SK-N-MC (cell line): ENCODE results near the gene BRINP1.

Experiments used
- EZH2 ChIP-seq: fragments of 200-600 bp; sonication (generic); IDR thresholded peaks from one replicate; pipeline ENCODE4 v1.6.1; 2017; ENCODE audit warnings: antibody characterized with exemption
- FOXP2 ChIP-seq: optimal IDR thresholded peaks from 2 replicates; pipeline ENCODE3; 2011; ENCODE audit warnings: mild to moderate bottlenecking, moderate library complexity; ENCODE audit not compliant: insufficient read depth; ENCODE audit errors: extremely low read length, control extremely low read depth
- POLR2AphosphoS5 ChIP-seq: IDR thresholded peaks from 2 replicates; pipeline ENCODE4 v1.6.1; 2012; ENCODE audit warnings: mild to moderate bottlenecking, low read depth, low read length, borderline replicate concordance

- TF ChIP-seq POLR2AphosphoS5 (no peak), EZH2 (no peak), FOXP2 (no peak)
Observed at GRCh38 chr9:119400606-119401005, 31.4 kb upstream of the BRINP1 start.
